ENCODE results near the gene DGAT2.

GRCh38 chr11:75728992-75729391 lies 39.6 kb upstream of the DGAT2 start:
- TF ChIP-seq, protein P1, sequence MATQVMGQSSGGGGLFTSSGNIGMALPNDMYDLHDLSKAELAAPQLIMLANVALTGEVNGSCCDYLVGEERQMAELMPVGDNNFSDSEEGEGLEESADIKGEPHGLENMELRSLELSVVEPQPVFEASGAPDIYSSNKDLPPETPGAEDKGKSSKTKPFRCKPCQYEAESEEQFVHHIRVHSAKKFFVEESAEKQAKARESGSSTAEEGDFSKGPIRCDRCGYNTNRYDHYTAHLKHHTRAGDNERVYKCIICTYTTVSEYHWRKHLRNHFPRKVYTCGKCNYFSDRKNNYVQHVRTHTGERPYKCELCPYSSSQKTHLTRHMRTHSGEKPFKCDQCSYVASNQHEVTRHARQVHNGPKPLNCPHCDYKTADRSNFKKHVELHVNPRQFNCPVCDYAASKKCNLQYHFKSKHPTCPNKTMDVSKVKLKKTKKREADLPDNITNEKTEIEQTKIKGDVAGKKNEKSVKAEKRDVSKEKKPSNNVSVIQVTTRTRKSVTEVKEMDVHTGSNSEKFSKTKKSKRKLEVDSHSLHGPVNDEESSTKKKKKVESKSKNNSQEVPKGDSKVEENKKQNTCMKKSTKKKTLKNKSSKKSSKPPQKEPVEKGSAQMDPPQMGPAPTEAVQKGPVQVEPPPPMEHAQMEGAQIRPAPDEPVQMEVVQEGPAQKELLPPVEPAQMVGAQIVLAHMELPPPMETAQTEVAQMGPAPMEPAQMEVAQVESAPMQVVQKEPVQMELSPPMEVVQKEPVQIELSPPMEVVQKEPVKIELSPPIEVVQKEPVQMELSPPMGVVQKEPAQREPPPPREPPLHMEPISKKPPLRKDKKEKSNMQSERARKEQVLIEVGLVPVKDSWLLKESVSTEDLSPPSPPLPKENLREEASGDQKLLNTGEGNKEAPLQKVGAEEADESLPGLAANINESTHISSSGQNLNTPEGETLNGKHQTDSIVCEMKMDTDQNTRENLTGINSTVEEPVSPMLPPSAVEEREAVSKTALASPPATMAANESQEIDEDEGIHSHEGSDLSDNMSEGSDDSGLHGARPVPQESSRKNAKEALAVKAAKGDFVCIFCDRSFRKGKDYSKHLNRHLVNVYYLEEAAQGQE (IDR thresholded peaks at IDR 0.05; ENCODE audit: borderline replicate concordance), result no peak
- TF ChIP-seq CTCF (IDR thresholded peaks at IDR 0.05; ENCODE audit: poor library complexity, severe bottlenecking) (no peak), POLR2AphosphoS5 (IDR thresholded peaks at IDR 0.05) (no peak), EZH2 (IDR thresholded peaks at IDR 0.05; ENCODE audit: borderline replicate concordance, insufficient read depth, low read length, poor library complexity, severe bottlenecking) (no peak), MXI1 (conservative IDR thresholded peaks at IDR 0.05; ENCODE audit: poor library complexity, severe bottlenecking) (no peak), TAF1 (IDR thresholded peaks at IDR 0.05; ENCODE audit: low read depth) (no peak), SMC3 (conservative IDR thresholded peaks at IDR 0.05; ENCODE audit: poor library complexity) (no peak)

All from neural cell (in vitro differentiated cells).